Measurements from ENCODE around the gene GSPT2. TPM values are rescaled to one million over a fixed set of nuclear protein-coding genes. Genes with fewer than 3 reads are reported as not detected.
A peak's percentile ranks its signal among the peaks of the same experiment; 100 is the strongest.
"Not testable (repeated sequence)": the region's sequence is repeated elsewhere in the genome, so short reads cannot be mapped to it uniquely, and the experiment has no call there.

GSPT2 gene
- total RNA-seq (2014; rRNA removed; shearing (Covaris generic)) = 9.4 and 9.5 TPM in 2 replicates
- 13.1 and 14.0 TPM in 2 replicates for polyA plus RNA-seq (2015; cell fraction: cytosol; rRNA removed)
- polyA plus RNA-seq (2015; cell fraction: nucleus; rRNA removed) = 14.1 and 14.6 TPM in 2 replicates

DNA sequence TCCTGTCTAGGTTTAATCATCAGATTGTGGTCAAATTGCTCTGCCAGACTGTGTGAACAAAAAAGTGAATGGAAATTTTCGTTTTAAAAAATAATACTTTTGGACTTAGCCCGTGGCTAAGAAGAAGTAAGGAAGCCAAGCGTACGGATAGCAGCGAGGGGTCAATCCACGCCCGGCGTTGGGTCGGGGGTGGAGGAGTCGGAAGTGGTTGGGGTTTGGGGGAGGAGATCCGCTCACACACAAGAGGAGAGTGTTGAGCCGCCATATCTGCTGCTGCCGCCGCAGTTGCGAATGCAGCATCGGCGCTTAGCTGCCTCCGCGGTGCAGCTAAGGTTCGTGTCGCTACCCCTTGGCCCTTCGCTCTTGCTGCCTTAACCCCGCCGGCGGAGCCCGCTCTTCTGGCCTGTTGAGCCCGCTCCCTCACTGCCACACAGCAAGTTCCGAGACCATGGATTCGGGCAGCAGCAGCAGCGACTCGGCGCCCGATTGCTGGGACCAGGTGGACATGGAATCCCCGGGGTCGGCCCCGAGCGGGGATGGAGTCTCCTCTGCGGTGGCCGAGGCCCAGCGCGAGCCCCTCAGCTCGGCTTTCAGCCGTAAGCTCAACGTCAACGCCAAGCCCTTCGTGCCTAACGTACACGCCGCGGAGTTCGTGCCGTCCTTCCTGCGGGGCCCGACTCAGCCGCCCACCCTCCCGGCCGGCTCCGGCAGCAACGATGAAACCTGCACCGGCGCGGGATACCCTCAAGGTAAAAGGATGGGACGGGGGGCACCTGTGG, at the start of gene GSPT2:
Gene GSPT2, plus strand, starts transcription at position 264 of the 779 bp plus-strand sequence. Its CDS starts 185 bp downstream, at position 449.
- in situ Hi-C loops (cut with HindIII; ENCODE audit: low pct_unique_long_range_greater_than_20kb, low sequenced_read_pairs) = no loop called here

DNA sequence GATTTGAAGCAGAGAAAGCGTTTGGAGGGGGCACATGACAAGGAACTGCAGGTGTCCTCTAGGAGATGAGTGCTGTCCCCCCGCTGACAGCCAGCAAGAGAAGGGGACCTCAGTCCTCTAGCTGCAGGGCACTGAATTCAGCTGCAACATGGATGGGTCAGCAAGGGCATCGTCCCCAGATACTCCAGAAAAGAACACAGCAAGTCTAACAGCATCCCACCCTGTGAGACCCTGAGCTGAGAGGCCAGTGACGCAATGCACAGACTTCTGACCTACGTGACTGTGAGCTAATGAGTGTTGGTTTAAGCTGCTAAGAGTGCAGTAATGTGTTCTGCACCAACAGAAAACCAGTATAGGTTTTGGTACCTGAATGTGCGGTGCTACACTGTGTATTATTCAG, 49.0 kb upstream of the GSPT2 start:
- in situ Hi-C loops (cut with HindIII; ENCODE audit: low pct_unique_long_range_greater_than_20kb, low sequenced_read_pairs) = no loop called here
- no peak for DNase-seq (ENCODE audit: low read depth, low spot score)

More for the DNA sequence above, at the start of gene GSPT2:
- DNase-seq (ENCODE audit: low read depth, low spot score) = peak; percentile 76

DNA sequence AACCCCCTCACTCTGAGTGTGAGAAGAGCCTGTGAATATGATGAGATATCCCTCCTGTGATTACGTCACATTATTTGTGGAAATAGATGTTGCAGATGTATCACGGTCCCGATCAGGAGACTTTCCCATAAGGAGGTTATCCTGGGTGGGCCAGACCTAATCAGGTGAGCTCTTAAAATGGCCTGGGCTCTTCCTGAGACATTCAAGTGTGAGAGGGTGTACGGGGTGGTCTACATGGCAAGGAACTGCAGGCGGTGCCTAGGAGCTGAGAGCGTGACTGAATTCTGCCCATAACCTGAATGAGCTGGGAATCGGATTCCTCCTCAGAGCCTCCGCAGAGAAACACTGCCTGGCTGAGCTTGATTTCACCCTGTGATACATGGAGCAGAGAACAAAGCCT, 45.8 kb upstream of the GSPT2 start:
- in situ Hi-C loops (cut with HindIII; ENCODE audit: low pct_unique_long_range_greater_than_20kb, low sequenced_read_pairs) = no loop called here
- no peak for DNase-seq (ENCODE audit: low read depth, low spot score)

DNA sequence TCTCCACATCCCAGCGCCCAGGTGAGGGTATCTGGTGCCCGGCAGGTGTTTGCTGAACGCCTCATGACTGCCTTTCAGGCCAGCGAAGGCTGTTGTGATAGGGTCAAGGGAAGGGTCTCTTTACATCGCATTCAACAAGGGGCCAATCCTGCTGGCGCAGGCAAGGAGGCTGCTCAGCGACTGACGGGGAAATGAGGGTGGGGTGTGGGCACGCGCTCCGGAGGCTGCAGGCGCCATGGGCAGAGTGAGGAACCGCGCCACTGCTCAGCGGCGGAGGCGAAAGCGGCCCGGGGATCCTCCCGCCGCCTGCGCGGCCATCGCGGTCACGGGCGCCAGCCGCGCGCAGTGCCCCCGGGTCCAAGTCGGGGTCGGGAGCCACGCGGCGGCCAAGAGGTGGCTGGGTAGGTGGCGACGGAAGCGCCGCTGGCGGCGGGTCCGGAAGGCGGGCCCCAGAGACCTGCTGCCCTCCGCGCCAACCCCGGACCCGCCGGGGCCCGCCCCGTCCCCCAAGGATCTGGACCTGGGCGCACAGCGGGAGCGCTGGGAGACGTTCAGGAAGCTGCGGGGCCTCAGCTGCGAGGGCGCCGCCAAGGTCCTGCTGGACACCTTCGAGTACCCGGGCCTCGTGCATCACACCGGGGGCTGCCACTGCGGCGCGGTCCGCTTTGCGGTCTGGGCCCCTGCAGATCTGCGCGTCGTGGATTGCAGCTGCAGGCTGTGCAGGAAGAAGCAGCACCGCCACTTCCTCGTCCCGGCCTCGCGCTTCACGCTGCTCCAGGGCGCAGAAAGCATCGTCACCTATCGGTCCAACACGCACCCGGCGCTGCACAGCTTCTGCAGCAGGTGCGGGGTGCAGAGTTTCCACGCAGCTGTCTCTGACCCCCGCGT, 32.7 kb upstream of the GSPT2 start, which contains the start of gene CENPVL1:
Gene CENPVL1, plus strand, starts transcription at position 236 of the 888 bp plus-strand sequence. Its CDS starts 0 bp downstream, at position 236.
- in situ Hi-C loops (cut with HindIII; ENCODE audit: low pct_unique_long_range_greater_than_20kb, low sequenced_read_pairs); DNase-seq (ENCODE audit: low read depth, low spot score): not testable (repeated sequence)

DNA sequence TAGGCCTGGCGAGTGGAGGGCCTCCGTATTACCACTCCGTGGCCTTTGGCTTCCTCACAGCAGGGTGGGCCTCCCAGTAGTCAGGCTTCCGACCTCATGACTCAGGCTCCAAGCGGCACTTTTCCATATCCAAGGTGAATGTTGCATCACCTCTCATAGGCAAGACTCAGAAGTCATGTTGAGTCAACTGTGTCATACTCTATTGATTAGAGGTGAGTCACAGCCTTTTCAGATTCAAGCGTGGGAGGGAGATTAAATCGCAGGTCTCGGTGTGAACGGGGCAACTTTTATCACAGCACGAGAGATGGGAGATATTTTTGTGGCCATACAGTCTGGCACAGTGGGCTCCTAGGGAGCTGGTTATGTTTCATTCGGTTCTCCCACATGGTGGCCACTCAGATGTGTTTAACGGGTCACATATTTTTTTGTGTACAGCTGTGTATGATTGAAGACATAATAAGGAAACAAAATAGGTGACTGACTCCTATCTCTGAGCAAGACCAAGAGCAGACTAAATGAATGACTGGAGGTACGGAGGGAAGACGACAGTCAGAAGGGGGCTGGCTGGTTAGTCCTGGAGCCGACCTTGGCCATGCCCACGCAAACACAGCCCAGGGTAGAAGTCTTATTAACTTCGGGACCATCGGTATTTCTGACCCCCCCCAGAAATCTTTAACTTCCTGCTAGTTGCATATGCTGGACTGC, 30.1 kb upstream of the GSPT2 start:
- in situ Hi-C loops (cut with HindIII; ENCODE audit: low pct_unique_long_range_greater_than_20kb, low sequenced_read_pairs); DNase-seq (ENCODE audit: low read depth, low spot score): not testable (repeated sequence)

DNA sequence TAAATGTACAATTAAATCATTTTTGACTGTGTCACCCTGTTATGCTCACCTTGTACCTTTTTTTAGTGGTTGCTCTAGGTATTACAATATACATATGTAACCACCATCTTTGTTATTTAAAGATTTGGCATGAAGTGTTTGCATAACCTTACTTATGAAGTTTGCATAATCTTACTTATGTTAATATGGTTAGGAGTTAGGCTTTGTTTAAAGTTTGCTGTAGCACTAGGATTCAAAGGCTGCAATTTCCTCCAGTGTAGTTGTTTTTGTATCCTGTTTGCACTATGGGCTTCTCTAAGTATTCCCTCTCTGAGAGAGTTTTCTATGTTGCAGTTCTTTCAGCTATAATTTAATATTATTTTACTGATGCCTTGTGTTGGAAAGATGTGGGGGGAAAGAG, 15.0 kb upstream of the GSPT2 start:
- in situ Hi-C loops (cut with HindIII; ENCODE audit: low pct_unique_long_range_greater_than_20kb, low sequenced_read_pairs) = no loop called here
- no peak for DNase-seq (ENCODE audit: low read depth, low spot score)

DNA sequence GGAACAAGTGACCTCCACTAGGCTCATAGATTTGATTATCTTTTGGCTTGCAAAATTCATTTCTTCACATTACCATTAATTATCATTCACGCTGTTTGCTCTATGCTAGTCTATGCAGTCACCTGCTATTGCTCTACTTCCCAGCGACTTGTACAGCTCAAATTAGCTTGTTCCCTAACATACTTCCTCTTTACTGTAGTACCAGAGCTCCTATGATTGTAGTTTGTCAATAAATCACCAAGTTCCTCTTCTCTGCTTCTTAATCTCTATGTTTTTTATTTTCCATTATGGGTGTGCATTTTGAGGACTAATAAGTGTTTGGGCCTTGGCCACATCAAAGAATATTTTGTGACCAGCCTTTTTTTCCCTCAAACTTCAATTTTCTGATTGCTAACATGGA, 6.2 kb upstream of the GSPT2 start:
- DNase-seq (ENCODE audit: low read depth, low spot score) = no peak
- in situ Hi-C loops (cut with HindIII; ENCODE audit: low pct_unique_long_range_greater_than_20kb, low sequenced_read_pairs) = no loop called here

DNA sequence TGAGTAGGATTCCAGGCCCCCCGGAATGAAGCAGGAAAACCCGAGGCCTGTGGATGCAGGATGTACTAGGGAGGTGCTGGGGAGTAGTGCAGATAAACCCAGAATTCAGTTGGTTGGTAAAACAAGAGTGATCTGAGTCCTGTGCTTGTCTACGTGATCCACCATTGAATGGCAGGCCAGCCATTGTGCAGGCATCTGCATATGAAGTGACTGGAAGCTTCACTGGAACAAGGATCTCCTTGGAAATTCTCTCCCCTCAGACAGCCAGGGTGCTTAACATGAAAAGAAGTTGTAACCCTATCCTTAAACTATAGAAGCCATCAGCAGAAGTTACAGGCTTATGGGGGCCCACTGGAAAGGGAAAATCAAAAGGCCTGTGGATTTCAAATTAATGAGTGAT, 656 bp upstream of the GSPT2 start:
- in situ Hi-C loops (cut with HindIII; ENCODE audit: low pct_unique_long_range_greater_than_20kb, low sequenced_read_pairs) = no loop called here
- no peak for DNase-seq (ENCODE audit: low read depth, low spot score)

DNA sequence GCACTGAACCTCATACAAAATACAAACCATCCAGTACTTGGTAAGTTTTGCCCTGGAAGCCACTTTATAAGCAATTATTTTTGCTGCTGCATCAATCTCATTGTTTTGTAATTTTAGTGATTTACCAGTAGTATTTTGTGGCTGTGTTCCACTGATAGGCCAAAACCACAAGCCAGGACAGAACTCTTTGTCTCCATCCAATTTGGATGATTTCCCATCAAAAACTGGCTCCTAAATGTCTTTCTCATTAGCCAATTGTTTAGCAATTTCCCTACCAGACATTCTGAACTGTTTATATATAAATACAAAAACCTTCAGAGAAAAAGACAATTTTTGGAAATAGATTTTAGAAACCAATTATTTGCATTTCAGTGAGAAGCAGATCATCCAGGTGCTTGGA, 4.4 kb downstream of the GSPT2 start:
- DNase-seq (ENCODE audit: low read depth, low spot score) = no peak
- in situ Hi-C loops (cut with HindIII; ENCODE audit: low pct_unique_long_range_greater_than_20kb, low sequenced_read_pairs) = no loop called here

DNA sequence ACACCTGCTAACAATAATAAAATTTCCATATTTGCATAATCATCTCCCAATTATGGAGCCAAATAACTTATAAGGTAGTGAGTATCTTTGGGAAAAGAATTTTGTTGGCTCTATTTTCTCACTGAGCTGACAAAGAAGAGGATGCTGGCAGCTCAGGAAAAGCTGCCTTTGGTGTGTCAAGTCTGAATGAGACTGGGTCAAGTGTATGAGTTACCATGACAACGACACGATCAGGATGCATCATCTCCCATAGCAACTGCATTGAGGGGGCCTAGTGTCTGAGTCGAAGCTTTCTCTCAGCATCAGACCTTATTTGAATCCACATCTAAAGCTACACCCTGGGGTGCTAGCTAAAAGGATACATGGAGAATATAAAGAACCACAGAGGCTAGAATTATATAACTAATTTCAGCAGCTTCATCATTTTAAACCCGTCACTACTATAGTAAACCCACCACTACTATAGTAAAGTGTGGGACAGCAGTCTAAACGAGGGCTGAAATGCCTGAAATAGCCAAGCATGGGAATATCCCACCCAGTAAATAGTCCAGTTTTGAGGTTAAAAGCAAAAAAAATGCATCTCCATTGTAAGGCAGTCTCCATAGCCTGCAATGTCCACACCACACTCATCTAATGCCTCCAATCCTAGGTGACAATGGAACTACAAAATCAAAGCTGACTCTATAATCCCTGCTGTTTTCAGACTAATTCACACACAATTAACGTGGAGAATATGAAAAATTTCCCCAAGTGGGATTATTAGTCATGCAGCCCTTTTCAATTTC, 16.0 kb downstream of the GSPT2 start:
- in situ Hi-C loops (cut with HindIII; ENCODE audit: low pct_unique_long_range_greater_than_20kb, low sequenced_read_pairs) = no loop called here
- DNase-seq (ENCODE audit: low read depth, low spot score) = no peak

DNA sequence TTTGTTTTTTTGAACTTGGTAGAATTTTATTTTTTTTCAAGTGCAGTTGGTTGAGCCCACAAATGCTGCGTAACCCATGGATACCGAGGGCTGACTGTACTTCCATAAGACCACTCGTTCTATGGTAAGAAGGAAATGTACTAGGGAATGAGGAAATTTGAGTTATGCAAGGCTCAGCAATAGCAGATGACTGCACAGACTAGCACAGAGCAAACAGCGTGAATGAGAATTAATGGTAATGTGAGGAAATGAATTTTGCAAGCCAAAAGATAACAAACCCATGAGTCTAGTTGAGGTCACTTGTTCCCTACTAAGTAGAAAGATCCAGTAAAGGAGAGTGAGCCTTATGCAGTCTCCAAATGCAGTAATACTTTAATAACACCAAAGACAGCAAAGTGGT, 17.4 kb downstream of the GSPT2 start:
- in situ Hi-C loops (cut with HindIII; ENCODE audit: low pct_unique_long_range_greater_than_20kb, low sequenced_read_pairs) = no loop called here
- DNase-seq (ENCODE audit: low read depth, low spot score) = no peak

DNA sequence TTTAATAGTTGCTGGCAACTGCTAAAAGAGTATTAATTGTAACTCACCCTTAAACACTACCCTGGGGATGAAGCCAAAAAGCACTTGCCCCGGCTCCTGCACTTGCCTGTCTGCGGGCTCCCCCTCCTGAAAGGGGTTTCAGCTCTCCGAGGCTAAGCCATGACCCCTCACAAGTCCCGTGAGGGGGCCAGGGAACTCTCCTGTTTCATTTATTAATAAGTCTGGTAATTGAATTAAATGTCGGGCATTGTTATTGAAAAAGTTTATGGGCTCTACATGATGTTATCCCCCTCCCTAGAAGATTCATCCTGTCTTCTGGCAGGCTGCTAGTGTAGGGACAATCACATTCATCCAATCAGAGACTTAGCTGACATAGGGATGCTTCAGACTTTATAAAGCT, 23.3 kb downstream of the GSPT2 start:
- no peak for DNase-seq (ENCODE audit: low read depth, low spot score)
- in situ Hi-C loops (cut with HindIII; ENCODE audit: low pct_unique_long_range_greater_than_20kb, low sequenced_read_pairs) = no loop called here

DNA sequence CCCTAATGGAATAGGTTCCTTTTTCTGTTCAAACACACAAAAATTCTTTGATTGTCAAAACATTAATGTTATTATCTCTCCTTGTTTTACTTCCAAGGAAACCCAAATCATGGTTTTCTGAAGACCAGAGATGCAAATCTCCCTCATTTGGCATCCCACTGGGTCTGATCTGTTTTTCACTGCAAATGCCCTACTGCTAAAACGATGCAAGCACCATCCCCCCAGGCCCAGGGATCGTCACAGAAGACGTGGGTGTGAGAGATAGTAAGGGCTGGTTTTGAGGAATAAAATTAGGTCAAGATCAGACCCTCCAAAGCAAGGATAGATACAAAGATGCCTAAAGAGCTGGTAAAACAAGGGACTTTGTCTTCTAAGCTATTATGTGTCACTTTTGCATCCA, 33.6 kb downstream of the GSPT2 start:
- no peak for DNase-seq (ENCODE audit: low read depth, low spot score)
- in situ Hi-C loops (cut with HindIII; ENCODE audit: low pct_unique_long_range_greater_than_20kb, low sequenced_read_pairs) = no loop called here

DNA sequence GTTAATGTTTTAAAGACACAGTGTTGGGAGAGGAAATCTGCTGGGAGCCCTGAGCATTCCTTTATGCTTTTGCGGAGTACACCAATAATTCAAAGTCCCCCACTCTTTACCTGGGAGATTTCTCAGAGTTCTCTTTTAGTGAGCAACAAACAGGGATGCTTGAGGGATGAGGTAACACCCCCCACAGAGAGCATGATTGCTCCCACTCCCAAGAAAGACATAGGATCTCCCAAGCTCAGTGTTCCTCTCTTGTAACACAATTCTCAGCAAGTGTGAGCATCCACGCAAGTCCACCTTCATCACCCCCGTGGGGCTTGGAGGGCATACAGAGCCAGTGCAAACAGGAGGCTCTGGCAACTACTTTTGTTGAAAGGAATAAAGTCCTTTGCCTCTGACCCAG, 36.1 kb downstream of the GSPT2 start:
- DNase-seq (ENCODE audit: low read depth, low spot score) = no peak
- in situ Hi-C loops (cut with HindIII; ENCODE audit: low pct_unique_long_range_greater_than_20kb, low sequenced_read_pairs) = no loop called here

DNA sequence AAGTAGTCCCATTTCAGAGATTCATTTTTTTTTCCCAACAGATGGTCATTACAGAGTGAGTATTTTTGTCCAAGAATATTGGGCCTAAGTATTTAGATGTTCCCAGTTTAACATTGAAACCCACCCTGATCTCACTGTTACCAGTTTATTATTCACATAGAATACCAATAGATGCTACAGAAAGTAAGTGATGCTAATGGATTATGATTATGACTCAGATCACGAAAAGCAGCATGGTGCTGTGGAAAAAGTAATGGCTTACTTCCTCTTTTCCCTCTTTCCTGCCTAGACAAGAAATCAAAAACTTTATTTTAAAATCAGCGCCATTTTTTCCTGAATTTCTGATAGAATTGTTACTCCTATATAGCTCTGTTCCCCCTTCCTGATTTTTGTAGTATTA, 51.9 kb downstream of the GSPT2 start:
- in situ Hi-C loops (cut with HindIII; ENCODE audit: low pct_unique_long_range_greater_than_20kb, low sequenced_read_pairs) = no loop called here

More for the DNA sequence above, 51.9 kb downstream of the GSPT2 start:
- DNase-seq (ENCODE audit: low read depth, low spot score) = no peak
